Stimulated activated CD4-positive, alpha-beta T cell treated with anti-CD3 and anti-CD28 coated beads, Interleukin-15, amount 100 ng/mL, for 1 hour (primary cell): ENCODE data around the gene MOXD1.
"Not testable (repeated sequence)": the region's sequence is repeated elsewhere in the genome, so short reads cannot be mapped to it uniquely, and the experiment has no call there.

Experiments used
- DNase-seq, 2 donors: peaks; one replicate each; pipeline ENCODE4 v3.0.0-alpha.2; 2020; ENCODE audit warnings: low read depth in 1 of 2, low spot score in 1 of 2

MOXD1 gene

DNA sequence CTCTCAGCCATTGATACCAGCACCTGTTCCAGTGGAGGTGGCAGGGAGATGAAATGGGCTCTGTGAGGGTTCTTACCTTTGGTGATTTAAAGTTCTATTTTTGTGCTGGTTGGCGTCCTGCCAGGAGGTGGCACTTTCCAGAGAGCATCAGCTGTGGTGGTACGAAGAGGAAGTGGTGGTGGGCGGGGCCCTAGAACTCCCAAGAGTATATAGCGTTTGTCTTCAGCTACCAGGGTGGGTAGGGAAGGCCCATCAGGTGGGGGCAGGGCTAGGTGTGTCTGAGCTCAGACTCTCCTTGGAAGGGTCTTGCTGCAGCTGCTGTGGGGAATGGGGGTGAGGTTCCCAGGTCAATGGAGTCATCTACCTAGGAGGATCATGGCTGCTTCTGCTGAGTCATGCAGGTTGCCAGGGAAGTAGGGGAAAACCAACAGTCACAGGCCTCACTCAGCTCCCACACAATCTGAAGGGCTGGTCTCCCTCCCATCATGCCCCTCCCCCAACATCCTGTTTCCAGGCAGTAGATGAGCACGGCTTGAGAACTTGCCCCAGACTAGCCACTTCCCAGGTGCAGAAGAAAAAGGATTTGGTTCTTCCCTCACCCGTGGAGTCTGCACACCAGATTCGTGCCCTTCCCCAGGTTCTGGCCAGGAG lies 46.6 kb downstream of the MOXD1 start:
- no peak for DNase-seq

DNA sequence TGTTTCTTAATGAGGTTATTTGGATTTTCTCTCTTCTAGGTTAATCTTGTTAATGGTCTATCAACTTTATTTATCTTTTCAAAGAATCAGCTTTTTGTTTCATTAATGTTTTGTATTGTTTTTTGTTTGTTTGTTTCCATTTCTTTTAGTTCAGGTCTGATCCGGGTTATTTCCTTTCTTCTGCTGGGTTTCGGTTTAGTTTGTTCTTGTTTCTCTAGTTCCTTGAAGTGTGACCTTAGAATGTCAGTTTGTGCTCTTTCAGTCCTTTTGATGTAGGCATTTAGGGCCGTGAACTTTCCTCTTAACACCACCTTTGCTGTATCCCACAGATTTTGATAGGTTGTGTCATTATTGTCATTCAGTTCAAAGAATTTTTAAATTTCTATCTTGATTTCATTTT lies 49.3 kb downstream of the MOXD1 start:
- not testable (repeated sequence) for DNase-seq

DNA sequence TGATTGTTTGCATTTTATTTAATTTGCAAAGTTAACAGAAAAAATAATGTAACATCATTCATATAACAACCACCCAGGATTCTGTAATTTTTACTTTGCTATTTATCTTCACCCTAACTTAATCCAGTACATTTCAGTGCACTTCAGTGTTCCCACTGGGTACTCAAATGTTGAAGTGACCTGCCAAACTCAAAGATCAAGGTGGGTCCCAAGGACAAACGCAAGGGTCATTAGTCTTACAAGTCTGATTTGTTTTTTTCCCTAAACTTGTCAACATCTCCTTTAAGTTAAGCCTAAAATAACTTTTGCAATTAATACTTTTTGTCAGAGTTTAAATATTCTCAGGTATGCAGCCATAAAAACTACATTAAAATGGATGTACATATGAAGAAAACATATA lies 53.0 kb downstream of the MOXD1 start:
- DNase-seq, result no peak

DNA sequence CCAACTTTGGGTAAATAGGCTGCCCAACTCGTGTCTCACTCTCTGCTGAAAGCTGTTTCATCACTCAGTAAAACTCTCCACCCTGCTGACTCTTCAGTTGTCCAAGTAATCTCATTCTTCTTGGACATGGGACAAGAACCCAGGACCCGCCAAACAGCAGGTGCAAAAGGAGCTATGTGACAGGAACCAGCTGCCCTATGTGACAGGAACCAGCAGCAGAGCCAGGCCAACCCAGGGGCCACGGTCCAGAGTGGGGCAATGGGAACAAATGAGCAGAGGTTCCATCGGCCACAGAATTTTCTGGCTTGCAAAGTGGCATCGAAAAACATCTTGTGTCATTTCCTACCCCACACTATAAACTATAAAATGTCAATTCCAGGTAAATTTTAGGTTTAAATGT lies 56.5 kb downstream of the MOXD1 start:
- no peak for DNase-seq

DNA sequence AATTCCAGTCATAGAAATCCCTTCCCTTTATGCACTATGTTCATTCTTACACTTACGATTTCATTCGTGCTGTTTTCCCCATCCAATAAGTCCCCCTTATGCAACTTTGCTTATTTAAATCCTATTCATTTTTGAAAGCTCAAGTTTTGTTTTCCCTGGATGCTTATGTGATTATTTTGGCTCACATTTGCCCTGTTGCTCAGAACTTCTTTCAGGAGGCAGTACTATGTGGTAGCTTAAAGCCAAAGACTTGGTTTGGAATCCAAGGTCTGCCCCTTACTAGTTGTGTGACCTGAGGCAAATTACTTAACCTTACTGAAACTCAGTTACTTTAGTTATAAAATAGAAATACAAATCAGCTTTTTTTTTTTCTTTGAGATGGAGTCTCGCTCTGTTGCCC lies 59.6 kb downstream of the MOXD1 start:
- no peak for DNase-seq

DNA sequence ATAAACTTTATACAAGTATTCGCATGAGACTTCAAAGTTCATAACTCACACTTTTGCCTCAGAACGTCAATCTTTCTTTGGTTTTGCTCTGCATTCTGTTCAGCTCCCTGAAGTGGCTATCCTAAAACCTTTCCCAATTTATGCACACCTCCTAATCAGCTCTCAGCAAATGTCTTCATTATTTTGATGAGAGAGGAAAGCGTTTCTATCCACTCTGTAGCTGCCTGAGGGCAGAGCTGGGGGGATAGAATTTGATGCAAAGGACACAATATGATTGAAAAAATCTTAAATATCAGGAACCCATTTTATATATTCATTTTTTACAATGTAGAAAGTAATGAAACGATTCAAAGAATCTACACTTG lies 66.8 kb downstream of the MOXD1 start:
- no peak for DNase-seq

DNA sequence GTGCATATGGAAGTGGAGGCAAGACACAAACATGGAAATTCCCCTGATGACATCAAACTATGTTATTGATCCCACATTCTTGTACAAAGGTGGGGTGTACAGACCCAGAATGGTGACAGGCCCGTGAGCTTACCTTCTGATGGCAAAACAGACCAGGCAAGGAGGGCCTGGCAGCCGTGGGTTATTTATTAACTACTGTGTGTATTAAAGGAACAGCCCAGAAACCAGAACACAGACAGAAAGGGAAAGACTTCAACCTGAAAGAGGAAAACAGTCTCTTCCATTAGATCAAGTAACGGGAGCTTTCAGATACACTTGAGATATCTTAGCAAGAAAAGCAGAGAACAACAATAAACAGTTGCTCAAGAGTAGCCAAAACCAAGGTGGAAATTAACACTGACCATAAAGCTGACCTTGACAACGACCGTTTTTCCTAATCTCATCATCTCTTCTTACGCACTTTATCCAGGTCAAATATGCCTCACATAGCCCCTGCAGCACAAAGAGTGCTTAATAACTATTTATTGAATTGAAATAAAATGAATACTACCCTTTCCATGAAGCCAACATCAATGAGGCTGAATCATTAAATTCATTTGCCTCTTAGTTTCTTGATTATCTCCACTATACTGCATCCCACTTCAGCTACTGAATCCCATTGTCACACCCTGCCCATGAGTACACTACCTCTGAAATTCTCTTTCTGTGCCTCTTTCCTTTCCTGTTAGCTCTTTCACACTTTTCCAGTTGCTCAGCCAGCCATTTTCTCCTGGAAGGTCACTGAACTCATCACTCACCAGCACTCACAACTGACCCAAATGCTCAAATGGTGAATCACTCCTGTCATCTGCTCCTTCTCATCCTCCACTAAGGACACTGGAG lies 67.4 kb downstream of the MOXD1 start:
- no peak for DNase-seq

DNA sequence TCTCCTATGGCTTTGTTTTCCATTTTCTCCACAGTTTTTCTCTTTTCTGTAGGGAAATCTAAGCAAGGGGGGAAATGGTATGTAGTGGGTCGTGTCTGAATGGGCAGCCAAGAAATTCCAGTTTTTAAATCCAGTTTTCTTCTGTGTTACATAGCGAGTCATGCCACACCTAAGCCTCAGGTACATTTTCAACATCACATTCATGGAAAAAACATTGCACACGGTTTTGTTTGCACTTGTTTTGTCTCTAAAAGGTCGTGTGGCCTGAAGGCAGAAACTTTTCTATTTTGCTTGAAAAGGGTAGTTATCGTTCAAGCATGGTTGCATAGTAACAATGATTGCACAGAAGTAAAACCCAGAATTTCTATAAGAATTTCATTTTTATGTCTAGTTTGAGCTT lies 70.5 kb downstream of the MOXD1 start:
- no peak for DNase-seq

DNA sequence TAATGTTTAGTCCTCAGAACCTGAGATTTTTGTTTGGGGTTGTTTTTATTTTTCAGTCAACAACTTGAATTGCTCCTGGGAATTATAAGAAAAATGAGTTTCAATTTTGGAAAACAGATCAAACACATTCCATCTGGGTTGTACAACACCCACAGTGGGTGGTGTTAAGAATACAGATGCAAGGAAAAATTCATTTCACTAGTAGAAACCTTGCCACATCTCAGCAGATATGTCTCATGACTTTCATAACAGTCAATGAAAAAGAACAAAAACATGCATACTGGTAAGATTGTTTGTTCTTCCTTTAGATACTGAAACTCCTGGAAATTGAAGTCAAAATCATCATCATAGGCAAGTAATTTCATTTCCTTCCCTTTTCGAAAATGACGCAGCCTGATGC lies 78.9 kb downstream of the MOXD1 start:
- DNase-seq, result no peak

DNA sequence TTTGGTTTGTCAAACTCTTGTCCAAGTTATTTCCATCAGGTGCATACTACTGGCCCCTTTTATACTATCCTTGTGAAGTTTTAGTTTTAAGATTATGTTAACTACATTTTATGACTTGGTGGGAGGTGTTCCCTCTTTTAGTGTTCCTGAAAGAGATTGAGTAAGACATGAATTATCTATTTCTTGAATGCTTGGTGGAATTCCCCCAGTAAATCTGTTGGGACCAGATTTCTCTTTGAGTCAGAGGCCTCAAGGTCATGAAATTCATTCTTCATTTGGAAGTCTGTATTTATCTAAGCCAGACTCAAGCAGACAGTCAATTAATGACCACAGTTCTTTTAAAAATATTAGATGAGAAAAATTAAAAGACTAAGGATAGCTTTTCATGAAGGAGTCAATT lies 81.3 kb downstream of the MOXD1 start:
- no peak for DNase-seq

DNA sequence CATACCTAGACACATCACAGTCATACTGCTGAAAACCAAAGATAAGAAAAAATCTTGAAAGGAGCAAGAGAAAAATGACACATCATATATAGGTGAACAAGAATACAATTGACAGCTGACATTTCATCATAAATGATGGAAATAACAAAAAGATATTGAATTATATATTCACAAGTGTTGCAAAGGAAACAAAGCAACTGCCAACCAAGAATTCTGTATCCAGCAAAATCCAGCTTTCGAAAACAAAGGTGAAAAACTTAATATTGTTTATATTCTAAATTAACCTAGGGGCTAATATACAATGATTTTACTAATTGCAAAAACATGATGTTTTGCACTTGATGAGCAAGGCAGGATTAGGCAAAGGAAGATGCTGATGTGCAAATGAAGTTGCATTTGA lies 84.3 kb downstream of the MOXD1 start:
- DNase-seq, result no peak

DNA sequence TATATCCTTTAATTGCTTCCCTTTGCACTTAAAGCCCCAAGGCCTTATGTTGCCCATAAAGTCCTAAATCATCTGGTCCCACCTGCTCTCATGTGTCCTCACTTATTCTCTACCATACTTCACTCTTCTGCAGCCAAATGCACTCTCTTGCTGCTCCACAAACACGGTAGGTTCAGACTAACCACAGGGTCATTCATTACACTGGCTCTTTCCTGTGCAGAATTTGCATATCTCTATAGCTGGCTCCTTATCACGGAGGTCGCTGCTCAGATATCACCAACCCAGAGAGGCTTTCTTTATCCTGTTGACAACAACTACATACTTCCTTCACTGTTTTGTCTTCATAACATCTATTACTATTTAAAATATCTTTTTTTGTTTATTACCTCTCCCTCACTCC lies 86.8 kb downstream of the MOXD1 start:
- DNase-seq, result no peak

DNA sequence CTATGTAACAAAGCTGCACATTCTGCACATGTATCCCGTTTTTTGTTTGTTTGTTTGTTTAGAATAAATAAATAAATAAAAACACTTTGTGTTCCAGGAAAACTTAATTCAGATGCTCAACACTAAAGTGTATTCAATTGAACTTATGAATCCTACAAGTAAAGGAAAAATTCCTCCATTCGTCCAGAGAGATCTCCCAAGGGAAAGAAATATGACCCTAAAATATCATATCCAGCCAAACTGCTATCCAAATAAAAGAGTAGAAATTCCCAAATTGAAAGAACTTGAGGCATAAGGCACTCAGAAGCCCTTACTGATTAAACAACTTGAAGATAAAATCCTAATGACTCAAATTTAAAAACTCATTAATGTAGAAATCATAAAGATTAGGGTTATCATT lies 90.4 kb downstream of the MOXD1 start:
- DNase-seq, result no peak

DNA sequence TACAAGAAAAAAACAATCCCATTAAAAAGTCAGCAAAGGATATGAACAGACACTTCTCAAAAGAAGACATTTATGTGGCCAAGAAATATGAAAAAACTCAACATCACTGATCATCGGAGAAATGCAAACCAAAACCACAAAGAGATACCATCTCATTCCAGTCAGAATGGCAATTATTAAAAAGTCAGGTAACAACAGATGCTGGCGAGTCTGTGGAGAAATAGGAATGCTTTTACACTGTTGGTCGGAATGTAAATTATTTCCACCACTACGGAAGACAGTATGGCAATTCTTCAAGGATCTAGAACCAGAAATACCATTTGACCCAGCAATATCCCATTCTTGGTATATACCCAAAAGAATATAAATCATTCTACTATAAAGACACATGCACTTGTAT lies 91.1 kb downstream of the MOXD1 start:
- not testable (repeated sequence) for DNase-seq

DNA sequence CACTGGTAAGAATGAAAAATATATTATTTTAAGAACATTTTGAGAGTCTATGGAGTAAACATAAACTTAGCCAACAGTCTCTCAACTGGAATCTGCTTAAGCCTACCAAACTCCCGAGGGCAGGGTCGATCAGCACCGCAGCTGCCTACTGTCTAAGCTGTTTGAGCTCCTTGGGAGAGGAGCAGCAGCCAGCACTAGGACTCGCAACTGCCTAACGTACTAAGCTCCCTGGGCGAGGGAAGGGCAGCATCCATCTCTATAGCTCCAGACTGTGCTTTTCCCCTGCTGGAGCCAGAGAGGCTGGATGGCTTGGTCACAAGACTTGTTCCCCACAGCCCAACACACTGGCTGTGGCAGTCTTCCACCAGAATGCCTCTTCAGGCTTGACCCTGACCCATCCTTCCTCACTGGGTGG lies 96.4 kb downstream of the MOXD1 start:
- no peak for DNase-seq

DNA sequence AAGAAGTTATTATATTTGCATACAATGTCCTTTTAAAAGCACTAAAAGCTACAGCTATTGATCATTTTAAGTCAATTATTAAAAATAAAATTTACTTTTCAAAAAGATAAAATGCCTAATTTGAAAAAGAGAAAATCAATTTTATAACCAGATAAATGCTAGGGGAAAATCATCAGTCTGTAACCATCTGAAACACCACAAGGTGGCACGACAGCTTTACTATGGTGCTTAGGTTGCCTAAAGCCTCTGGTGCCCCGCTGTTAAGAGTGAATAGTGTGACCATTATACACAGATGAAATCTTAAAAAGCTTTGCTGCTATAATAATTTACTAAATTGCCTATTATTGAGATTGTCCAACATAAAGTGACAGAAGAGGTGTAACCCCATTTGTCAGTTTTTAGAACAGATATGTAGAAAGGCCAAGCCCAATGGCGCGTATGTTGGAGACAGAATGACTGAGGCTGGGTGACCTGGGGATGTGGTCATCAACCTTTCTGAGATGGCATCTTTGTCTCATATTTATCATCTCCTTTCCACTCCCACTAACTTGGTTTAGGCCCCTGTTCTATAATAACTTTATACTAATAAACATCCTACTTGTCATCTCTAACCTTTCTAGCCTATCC lies 100.8 kb downstream of the MOXD1 start:
- DNase-seq, result no peak

DNA sequence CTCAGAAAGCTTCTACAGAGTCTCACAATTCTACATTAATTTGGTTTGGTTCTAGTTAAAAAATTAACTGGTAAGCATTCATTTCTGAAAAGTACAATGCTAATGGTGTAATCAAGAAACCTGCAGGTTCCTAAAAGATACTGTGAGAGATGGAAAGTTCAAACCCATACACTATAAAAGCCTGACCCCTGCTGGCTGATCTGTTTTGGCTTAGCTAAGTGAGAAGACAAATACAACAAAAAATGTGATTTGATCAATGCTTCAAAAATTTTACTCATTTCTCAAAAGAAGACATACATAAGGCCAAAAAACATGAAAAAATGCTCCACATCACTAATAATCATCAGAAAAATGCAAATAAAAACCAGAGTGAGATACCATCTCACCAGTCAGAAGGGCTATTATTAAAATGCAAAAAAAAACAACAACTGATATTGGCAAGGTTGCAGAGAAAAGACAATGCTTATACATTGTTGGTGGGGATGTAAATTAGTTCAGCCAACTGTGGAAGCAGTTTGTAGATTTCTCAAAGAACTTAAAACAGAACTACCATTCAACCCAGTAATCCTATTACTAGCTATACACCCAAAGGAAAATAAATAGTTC lies 102.8 kb downstream of the MOXD1 start:
- no peak for DNase-seq

DNA sequence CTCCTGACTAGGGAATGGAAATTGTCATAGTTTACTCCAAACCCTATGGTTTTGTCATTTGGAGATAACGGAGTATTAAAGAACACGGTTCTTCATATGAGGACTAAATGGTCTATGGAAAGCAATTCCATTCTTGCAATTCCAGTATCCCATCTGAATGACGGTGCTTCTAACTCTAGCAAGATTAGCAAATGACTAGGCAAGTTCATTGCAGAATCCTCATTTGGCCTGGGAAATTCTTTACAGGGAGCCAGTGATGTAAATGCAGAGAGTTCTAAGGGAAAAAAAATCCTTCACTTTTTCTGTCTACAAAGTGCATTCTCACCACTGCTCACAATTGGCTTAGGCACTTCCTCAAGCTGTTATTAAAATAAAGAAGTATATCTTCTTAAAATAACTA lies 111.5 kb downstream of the MOXD1 start:
- DNase-seq, result no peak

DNA sequence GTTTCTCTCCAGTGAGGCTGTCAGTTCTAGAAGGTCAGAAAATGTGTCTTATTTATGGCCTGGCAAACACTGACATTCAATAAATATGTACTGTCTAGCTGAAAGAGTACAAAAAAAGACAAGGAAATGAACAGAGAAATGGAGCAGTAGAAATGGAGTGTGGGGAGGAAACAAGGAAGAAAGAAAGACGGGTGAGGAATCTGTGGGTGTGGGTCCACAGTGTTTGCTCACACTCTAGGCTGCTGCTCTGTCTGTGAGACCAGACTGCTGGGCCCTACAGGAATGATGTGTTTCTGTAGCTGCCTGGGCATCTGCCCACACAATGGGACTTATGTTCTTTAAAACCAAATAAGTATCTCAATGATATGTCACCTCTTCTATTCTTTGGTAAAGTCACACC lies 114.2 kb downstream of the MOXD1 start:
- no peak for DNase-seq

DNA sequence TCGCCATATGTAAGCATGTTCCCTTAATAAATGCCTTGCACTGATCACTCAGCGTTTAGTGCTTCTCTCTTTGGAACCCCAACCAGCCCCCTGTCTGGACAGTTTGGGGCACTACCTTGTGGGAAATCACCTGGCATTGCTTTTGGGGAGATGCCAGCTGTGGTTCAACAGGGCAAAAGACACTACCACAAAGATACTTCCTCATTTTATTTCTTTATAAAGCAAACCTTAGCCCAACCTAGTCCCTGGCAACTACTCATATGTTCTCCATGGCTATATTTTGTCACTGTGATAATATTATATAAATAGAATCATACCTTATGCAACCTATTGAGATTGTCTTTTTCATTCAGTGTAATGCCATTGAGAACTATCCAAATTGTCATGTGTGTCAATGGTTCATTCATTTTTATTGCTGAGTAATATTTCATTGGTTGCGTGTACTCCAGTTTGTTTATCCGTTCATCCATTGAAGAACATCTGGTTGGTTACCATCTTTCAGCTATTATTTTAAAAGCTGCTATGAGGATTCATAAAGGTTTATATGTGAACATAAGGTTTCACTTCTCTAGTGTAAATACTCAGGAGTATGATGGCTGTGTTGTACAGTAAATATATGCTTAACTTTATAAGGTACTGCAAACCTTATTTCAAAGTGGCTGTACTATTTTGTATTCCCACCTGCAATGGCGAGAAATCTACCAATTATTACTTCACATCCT lies 114.8 kb downstream of the MOXD1 start:
- no peak for DNase-seq

DNA sequence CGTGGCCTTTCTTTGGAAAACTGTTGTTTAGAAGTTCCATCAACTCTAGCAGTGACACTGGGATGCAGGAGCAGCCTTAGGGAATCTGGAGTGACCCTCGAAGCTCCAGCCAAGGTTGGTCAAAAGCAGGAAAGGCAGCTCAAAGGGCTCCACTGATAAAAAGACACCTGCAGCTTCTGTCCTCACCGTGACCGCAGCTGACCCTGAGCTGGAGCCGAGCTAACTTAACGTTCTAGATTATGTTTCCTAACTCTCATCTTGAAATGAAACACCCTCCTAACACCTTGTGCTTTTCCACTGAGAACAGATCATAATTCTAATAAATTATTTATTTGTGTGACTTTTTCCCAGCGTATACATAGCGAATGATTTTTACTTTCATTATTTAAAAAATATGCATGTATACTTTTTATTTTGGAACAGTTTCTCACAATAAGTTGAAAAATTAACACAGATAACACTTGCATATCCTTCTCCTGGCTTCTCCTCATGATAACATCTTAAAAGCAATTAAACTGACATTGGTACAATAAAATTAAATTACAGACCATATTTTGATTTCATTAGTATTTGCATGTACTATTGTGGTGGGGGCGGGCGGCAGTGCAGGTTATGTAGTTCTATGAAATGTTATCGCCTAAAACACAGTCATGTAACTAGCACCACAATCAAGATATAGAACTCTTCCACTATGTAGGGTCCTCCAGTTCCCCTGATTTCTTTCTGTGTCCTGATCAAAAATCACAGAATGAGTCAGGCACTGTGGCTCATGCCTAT lies 116.1 kb downstream of the MOXD1 start:
- DNase-seq, result no peak
